HL-60/S4 treated with retinoic acid at 250 ng/mL for 4 days and 3 days (cell line): Measurements from ENCODE around the gene ACOT7.
"Not testable (repeated sequence)": the region's sequence is repeated elsewhere in the genome, so short reads cannot be mapped to it uniquely, and the experiment has no call there.

Experiments
- in situ Hi-C: fragments of 300-500 bp; cut with MboI; formaldehyde crosslinking; loops from 2 replicates; pipeline ENCODE4 v1.7.0; 2022; ENCODE audit warnings: low sequenced_read_pairs

The ACOT7 gene

DNA sequence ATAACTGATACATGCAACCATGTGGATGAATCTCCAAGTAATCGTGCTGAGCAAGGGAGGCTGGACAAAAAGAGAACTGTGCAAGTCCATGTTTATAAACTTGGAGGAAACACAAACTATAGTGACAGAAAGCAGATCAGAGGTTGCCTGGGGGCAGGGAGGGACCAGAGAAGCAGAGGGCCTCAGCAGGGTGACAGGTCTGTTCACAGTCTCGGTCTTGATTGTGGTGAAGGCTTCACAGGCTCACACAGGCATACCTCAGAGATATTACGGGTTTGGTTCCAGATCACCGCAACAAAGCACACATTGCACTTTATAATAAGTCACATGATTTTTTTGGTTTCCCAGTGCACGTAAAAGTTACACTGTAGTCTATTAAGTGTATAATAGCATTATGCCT, 28.5 kb downstream of the ACOT7 start:
- in situ Hi-C loops = no loop called here

DNA sequence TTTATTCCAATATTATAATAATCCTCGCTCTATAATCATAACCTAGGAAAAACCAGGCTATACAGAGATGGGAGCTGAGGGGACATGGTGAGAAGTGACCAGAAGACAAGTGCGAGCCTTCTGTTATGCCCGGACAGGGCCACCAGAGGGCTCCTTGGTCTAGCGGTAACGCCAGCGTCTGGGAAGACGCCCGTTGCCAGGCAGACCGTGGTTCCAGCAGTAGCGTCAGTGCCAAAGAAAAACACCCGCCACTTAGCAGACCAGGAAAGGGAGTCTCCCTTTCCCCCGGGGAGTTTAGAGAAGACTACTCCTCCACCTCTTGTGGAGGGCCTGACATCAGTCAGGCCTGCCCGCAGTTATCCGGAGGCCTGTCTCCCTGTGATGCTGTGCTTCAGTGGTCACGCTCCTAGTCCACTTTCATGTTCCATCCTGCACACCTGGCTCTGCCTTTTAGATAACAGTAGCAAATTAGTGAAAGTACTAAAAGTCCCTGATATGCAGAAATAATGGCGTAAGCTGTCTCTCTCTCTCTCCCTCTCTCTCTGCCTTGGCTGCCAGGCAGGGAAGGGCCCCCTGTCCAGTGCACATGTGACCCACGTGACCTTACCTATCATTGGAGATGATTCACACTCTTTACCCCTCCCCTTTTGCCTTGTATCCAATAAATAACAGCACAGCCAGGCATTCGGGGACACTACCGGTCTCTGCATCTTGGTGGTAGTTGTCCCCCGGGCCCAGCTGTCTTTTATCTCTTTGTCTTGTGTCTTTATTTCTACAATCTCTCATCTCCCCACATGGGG, 30.3 kb downstream of the ACOT7 start:
- in situ Hi-C loops = not testable (repeated sequence)

DNA sequence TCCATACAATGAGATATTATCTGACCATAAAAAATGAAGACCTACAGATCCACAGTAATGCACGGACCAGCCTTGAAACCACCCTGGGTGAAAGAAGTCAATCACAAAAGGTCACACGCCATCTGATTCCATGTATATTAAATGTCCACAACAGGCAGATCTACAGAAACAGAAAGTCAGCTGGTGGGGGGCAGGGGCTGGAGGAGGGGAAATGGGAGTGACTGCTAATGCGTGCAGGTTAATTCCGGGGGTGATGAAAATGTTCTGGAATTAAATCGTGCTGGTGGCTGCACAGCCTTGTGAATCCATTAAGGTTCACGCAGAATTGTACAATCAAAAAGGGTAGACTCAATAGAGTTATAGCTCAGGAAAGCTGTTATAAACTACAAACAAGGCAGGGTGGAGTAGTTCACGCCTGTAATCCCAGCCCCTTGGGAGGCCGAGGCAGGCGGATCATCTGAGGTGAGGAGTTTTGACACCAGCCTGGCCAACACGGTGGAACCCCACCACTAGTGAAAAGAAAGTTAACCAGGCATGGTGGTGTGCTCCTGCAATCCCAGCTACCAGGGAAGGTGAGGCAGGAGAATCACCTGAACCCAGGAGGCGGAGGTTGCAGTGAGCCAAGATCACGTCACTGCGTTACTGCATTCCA, 32.3 kb downstream of the ACOT7 start:
- in situ Hi-C loops = no loop called here

DNA sequence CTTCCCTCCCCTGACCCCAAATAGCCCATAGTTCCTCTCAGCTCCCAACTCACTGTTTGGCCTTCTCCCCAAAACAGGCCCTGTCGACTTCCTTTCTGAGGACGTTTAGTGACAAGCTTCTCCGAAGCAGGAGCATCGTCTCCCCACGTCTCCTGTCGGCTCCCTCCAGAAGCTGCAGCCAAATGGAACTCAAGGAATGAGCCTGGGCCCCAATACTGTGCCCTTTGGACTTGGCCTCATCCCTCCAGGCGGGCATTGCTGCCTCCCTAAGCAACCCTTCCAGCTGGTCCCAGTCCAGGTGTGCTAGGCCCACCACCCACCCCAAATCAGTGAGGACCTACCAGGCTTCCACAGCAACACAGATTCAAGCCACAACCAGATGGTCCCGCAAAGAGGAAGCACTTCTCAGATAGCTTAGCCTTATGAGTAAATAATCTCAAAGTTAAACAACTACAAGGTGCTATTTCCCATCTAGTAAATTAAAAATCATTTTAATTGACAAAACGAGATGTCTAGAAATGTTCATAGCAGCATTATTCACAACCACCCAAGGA, 33.0 kb downstream of the ACOT7 start:
- in situ Hi-C loops = no loop called here

DNA sequence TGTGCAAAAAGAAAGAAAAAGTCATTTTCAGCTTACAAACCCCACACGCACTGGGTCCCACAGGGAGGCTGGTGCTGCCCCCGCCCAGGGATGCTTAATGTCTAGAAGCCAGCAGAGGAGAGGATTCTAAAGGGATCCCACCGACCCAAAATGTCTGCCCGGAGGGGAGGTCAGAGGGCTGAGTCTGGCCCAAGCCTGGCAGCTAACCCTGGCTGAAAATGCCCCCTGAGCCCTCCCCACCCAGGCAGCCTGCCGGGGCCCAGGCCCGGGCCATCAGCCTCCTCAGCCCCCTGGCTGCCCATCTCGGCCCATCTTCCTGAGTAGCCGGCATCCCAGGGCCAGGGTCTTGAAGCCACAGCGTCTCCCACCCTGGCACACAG, 33.5 kb downstream of the ACOT7 start:
- in situ Hi-C loops = no loop called here

DNA sequence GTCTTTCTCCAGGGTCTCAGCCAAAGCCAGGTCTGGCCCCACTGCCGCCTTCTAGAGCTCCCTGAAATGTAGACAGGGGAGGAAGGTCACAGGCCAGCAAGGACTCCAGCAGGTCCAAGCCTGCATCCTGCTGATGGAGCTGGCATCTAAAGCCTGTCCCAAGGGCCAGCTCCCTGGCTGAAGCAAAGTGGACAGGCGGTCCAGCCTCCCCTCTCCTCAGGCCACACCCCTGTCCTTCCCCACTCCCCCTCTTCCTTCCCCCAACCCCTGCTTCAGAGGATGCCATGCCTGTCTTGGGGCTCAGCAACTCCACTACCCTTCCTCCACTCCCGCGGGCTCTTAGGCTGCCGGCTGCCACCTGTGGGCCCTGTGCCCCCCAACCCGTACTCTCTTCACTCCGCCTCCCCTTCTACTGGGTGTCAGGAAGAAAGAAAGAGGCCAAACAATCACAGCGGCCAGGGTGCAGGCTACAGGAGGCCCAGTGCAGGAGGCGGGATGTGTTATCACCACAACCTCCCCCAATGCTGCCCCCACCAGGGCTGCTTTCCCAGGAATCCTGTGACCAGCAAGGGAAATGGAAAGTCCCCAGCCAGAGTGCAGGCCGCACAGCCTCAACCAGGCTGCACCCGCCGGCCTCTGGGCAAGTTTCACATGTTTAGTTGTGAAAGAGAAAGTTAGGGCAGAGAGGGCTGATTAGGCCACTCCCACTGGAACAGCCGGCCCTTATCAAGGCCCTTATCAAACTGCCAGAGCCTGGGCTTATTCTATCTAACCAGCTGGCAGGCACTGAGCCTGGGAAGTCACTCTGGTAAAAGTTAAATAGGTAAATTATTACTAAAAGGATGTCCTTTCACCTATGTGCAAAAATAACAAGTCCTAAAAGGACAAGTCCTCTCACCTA, 34.1 kb downstream of the ACOT7 start:
- in situ Hi-C loops = no loop called here

DNA sequence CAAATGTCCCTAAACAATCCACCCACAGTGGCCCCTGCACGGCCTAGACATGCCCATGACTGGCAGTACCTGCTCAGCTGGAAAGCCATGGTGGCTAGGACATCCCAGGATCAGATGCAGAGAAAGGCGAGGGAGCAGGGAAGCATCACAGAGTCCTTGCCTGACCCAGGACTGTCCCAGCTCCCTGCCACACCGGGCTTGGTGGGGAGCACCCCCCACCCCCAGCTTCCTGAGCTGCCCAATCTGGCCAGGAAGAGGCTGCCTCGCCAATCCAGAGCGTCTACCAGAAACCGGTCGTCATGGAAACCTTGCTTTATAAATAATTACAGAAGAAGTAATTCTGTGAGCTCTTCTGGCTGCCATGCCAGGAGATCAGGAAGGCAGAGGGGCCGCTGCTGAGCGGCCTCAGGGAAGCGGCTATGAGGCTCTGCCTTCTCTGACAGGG, 34.8 kb downstream of the ACOT7 start:
- in situ Hi-C loops = no loop called here

DNA sequence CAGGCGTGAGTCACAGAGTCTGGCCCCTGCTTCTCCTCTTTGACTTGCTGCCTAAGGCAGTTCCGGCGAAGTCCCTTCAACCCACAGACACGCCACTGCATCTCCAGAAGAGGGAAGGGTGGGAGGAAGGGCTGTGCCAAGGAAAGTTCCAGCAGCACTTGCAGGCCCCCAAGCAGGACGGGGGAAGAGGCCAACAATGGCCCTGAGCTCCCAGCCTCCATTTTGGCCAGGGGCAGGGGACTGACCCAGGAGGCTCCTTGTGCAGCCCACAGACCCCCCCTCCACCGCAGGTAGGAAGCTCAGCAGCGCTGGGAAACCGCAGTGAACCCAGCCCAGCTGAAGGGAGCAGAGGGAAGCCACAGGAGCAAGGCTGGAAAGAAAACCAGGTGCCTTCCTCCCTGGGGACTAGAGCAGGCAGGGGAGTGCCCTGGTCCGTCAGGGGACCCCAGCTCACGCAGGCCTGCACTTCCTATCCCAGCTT, 35.4 kb downstream of the ACOT7 start:
- in situ Hi-C loops = no loop called here

DNA sequence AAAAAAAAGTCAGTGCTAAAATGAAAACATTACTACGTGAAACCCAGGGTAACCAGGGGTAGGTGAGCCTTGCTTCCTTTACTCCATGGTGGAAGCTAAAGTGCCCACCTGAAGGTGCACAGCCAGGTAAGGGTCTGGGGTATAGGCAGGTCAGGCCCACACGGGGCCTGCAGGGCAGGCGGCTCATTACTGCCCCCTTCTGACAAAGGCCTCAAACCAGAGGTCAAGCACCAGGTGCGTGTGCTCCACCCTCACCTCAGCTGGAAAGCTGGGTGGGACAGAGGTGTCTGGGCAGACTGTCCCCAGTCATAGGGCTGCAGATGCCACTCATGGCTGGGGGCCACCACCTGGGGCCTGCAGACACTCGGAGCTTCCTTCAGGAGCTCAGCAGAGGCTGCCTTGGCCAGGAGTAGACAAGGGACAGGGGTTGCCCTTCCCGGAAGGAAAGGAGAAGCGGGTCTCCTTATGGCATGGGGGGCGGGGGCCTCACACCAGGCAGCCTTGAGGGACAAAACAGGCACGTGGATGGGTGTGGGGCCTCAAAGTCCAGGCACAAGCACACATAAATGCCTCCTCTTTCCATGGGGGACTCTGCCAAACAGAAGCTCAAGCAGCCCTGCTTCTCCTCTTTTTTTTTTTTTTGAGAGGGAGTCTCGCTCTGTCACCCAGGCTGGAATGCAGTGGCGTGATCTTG, 36.2 kb downstream of the ACOT7 start:
- in situ Hi-C loops = no loop called here

DNA sequence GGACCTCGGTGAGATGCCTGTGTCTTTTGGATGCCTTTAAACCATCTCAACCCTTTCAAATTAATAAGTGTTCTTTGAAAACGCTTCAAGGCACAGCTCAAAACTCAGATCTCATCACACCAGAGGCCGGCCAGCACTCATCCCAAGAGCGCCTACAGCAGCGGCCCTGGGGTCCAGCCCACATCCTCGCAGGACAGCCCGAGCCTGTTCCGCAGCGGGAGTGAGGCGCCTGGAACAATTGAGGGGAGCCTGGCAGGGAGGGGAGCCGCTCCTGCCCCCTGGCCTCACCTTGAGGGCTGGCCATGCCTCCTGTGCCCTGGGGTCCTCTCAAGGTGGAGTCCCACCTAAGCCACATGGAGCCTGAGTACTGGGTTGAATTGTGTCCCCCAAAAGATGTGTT, 37.9 kb downstream of the ACOT7 start:
- in situ Hi-C loops = no loop called here

DNA sequence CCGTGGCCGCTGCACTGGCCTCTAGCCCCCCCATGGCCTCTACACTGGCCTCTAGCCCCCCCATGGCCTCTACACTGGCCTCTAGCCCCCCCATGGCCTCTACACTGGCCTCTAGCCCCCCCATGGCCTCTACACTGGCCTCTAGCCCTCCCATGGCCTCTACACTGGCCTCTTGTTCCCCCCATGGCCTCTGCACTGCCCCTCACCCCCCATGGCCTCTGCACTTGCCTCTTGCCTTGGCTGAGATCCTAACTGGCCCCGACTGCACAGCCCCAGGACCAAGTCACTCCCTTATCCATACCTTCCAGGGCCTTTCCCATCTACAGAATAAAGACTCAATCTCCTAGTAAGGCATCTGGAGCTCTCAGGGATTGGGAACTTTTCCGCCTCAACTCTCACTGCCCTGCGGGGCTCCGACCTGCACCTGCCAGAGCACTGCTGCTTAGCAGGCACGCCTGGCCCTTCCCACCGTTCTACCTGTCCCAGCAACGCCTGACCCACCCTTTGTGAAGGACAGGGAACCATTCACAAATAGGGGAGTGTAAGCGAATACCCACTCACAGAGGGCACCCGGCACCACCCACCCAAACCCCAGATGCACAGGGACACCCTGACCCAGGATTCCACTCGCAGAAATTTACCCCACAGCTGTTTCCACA, 38.8 kb downstream of the ACOT7 start:
- in situ Hi-C loops = no loop called here

DNA sequence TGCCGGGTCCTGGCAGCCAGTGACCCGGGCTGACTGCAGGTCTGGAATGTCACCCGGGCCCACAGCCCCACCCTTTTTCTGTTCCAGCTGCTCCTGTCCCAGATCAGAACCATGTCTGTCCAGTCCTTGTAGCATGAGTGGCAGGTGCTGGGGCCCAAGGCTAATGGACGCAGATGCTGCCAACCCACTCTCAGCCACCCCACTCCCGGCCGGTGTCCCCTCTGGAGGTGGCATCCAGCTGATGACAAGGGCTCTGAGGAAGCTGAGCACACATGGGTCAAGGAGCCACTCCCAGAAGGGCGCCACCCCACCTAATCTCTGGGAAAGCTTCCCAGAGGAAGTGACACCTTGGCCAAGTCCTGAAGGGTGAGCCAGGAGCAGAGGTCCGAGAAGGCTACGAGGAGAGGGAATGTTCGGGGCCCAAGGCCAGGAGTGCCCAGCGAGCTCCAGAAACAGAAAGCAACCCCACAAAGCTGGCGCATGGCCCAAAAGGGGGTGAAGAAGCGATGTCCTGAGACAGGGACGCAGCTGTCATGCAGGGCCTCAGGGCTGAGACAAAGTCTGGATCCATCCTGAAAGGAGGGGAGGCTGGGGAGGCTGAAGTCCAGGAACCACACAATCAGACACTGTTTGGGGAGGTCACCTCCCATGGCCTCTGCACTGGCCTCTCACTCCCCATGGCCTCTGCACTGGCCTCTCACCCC, 39.5 kb downstream of the ACOT7 start:
- in situ Hi-C loops = no loop called here

DNA sequence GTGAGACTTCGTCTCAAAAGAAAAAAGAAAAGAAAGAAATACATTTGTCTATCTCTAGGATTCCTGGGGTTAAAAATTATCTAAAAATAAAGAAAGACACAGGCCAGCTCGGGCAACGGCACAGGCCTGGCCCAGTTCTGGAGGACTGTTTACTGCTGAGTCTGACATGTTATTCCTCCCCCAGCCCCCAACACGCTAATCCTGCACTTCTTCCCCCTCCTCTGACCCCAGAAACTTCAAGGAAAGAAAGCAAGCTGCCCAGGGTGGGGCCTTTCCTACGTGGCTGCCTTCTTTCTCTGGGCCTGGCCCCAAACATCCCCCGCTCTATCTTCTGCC, 40.0 kb downstream of the ACOT7 start:
- in situ Hi-C loops = no loop called here

DNA sequence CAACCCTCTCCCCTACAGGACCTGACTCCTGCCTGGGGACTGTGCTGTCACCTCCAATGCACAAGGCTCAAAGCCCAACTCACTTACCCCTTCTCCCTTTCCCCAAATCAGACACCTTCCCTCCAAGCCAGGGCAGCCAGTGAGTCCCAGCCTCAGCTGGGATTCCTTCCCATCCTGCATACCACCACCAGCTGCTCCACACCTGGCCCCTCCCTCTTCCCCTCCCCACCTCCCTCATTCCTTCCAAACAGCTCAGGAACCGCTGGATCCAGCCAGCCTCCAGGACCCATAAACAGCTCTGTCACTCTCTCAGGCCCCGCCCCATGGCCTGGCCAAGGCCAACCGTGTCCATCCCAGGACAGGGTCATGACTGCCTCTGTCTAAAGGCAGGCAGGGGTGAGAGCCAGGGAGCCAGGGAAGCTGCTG, 41.4 kb downstream of the ACOT7 start:
- in situ Hi-C loops = no loop called here

DNA sequence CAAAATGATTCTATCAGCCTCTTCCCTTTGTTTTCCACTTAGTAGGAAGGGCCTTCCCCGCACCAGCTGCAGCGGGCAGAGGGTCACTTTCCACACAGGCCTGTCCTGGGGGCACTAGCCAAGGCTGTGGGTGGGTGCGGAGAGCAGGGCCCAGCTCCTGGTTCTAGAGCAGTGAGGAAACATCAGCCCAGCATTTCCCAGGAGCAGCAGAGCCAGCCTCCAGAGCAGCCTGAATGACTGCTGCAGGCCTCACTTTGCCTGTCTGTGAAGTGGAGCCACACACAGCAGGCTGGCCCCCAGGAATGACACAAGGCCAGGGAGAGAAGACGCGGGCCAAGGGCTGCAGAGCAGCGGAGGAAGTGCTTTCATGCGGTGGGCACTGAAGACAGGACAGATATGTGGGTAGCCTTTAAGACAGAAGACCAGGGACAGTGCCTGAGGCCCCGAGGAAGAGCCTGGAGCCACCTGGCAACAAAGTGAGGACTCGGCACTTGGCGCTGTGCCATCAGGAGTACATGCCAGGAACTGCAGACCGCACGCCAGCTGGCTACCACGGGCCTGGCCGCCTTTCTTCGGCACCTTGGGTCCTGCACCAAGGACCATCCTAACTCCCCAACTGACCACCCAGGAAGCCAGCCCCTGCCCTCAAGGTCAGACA, 42.0 kb downstream of the ACOT7 start:
- in situ Hi-C loops = no loop called here

DNA sequence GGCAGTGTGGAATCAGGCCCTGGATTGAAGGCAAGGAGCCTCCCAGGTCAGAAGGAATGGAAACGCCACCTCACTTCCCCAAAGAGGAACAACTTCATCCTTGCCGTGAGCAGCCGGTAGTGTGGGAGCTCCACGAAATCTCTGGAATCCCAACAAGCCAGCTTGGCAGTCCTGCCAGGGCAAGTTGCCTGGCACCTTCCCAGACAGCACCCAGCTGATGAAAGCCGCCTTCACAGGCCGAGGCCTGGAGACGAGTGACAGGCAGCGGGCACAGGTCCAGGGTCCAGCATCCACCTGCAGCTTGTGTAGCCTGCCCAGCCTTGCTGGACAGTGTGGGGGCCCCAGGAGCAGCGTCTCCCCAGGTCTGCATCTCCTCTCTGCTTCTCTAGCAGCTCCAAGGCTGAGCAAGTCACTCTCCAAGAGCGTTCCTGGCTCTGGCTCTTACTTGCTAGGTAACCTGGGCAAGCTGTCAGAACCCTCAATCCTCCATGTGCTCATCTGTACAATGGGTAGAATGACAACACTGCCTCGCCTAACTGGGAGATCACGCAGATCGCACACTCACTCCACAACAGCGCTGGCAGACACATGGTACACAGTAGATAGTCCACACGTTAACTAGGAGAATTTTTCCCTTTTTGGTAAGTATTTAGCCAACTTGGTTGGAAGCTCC, 43.0 kb downstream of the ACOT7 start:
- in situ Hi-C loops = no loop called here

DNA sequence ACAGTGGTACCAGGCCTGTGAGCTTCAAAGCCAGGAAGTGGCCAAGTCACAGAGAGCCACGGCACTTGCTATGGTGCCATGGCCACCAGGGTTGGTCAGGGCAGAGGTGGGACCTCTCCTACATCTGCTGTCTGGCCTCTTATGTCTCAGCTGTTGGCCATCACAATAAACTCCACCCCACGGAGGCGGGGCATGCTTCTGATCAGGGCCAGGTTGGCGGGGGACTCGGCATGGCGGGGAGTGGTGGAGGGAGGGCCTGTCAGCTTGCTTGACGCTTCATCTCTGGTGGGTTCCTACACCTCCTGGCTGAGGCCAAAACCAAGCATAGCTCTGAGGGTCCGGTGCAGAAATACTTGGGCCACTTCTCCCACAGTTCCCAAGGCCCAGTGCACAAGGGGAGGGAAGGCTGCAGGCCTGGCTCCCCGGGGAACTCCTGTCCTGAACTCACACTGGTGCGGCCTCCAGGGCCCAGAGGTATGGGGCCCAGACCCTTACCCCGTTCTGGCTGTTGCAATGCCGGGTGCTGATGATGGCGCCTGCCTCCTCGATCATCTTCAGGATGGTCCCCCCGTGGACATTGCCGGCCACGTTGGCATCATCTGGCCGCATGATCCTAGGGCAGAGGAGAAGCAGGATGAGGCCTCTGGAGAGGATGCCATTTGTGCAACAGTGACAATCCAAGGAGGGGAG, 44.2 kb downstream of the ACOT7 start:
- in situ Hi-C loops = loop anchor here (10.0 kb wide), 1 partner anchor 95 kb away; no protein-coding TSS in a partner anchor
